Heart left ventricle (tissue), 16 donors: Measurements from ENCODE around the gene SLC39A9. TPM values are rescaled to one million over a fixed set of nuclear protein-coding genes. Genes with fewer than 3 reads are reported as not detected.

Source experiments
- ATAC-seq, 4 donors: fragments of 200-7000 bp; cut with Tn5 transposase; one replicate each; pipeline ENCODE4 v1.9.1; 2020 to 2022; ENCODE audit warnings: moderate library complexity in 4 of 4, mild to moderate bottlenecking in 3 of 4, moderate number of reproducible peaks in 1 of 4
- DNase-seq, 5 donors: peaks; one replicate each; pipeline ENCODE4 v3.0.0-alpha.2; 2020
- H3K27ac ChIP-seq, 12 donors: fragments of 200-600 bp; sonication (generic) in 4 of 12; one replicate each; pipeline versions ENCODE4 v1.5.0 to v1.8.0; 2016 to 2022; ENCODE audit warnings: mild to moderate bottlenecking in 2 of 12
- H3K27me3 ChIP-seq, 9 donors: fragments of 200-600 bp; sonication (generic) in 2 of 9; one replicate each; pipeline versions ENCODE4 v1.5.1 to v1.8.0; 2016 to 2022; ENCODE audit warnings: mild to moderate bottlenecking in 3 of 9
- H3K36me3 ChIP-seq, 9 donors: fragments of 200-600 bp; sonication (generic) in 2 of 9; one replicate each; pipeline versions ENCODE4 v1.5.0 to v1.8.0; 2018 to 2022; ENCODE audit warnings: mild to moderate bottlenecking in 2 of 9
- H3K4me1 ChIP-seq, 12 donors: fragments of 200-600 bp; sonication (generic) in 4 of 12; one replicate each; pipeline versions ENCODE4 v1.5.0 to v1.8.0; 2016 to 2022; ENCODE audit warnings: mild to moderate bottlenecking in 3 of 12
- H3K4me3 ChIP-seq, 12 donors: fragments of 200-600 bp; sonication (generic) in 4 of 12; one replicate each; pipeline versions ENCODE4 v1.5.0 to v1.8.0; 2017 to 2022; ENCODE audit warnings: mild to moderate bottlenecking in 9 of 12, moderate library complexity in 4 of 12
- H3K9me3 ChIP-seq, 12 donors: fragments of 200-600 bp; sonication (generic) in 4 of 12; one replicate each; pipeline versions ENCODE4 v1.5.0 to v1.8.0; 2016 to 2022; ENCODE audit warnings: mild to moderate bottlenecking in 1 of 12
- POLR2A ChIP-seq, 2 donors: fragments of 450-650 bp; IDR thresholded peaks; one replicate each; pipeline ENCODE4 v1.6.1; 2017; ENCODE audit warnings: antibody characterized with exemption in 2 of 2, mild to moderate bottlenecking in 2 of 2, moderate library complexity in 2 of 2
- WGBS, 4 donors: extraction: QIAGEN DNeasy Blood & Tissue Kit in 2 of 4; methylation state at CpG; one replicate each; pipeline versions ENCODE4 v1.1.5 to v1.1.7; 2013 to 2018; 5-methylcytosine and 5-hydroxymethylcytosine counted together
- intact Hi-C, 10 donors: fragments of 100-400 bp; cut with DNase I; formaldehyde crosslinking; loops; one replicate each; pipeline versions ENCODE4 v1.11.1 to v1.14.2; 2022
- polyA plus RNA-seq, 2 donors: library from polyadenylated mRNA; stranded (reverse); fragments of 200-250 nt; gene quantifications; one replicate each; pipeline ENCODE4 v1.2.3, GENCODE V29; 2013
- total RNA-seq, 9 donors: library from RNA; depleted of rRNA in 2 of 9; stranded (reverse); fragments of >200 nt in 2 of 9; fragmentation: NEBNext Ultra II Directional in 3 of 9; extraction: Animal tissue kit (Norgen Biotek cat#: 25700) in 3 of 9; gene quantifications; one replicate each; pipeline versions ENCODE4 v1.1.0 to v1.2.4, GENCODE V29; 2016 to 2023
- TF ChIP-seq, protein P1 (sequence below), 12 donors: fragments of 200-600 bp; sonication (generic) in 4 of 12; IDR thresholded peaks; one replicate each; pipeline versions ENCODE4 v1.5.0 to v1.8.0; 2018 to 2022; ENCODE audit warnings: antibody characterized with exemption in 12 of 12, mild to moderate bottlenecking in 5 of 12
- donor health status: ischemic (EF 13 %, LVEDD 7.1; RV severe dilation, severe dysfunction).
- donor health status: healthy with polysubstance abuse.
- donor health status: DM: no; HTN: yes; CAD: no.
- donor health status: DM: no; HTN: no; CAD: no.
- donor health status: ischemic (EF 25% LVEDD 6.9; RV normal size, moderate dysfunction).
- donor health status: ischemic (EF 25% LVEDD 5.7; RV mildly dilated, moderate dysfunction).
- donor health status: healthy.
- donor health status: DM: yes; HTN: yes; CAD: no.
- donor health status: ischemic (EF 35%, LVEDD 5.7; RV mildly dilated, moderate dysfunction).
- donor health status: nonischemic (EF 11% LVEDD 7.7; RV severe dilation, severe dysfunction).
- donor health status: DM: yes; HTN: yes; CAD: no.
- donor health status: PGD.
- donor health status: ischemic (EF 29% LVEDD 5.4; RV normal size, mild dysfunction).
- donor health status: nonischemic (EF 23%, LVEDD 6.1; RV moderate dilation, normal function).

Gene SLC39A9
- total and polyA plus RNA-seq, 11 donors, result 7.2 to 37.5 (median 25.5) TPM

DNA sequence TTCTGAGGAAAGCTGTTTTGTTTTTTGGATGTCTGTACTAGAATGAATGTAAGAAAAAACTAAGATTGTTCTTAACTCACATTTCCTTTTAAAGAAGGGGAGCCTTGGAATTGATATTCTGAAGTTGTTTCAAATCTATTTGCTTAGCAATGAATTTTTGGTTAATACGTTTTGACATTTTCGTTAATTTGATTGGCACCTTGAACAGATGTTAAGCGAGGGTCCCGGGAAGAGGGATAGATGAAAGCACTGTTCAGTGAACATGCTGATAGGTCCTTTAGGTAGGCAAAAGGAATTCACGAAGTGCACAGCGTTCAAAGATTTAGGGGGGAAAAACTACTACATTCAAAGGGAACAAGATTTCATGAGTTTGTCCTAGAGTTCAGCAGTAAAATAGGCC, 1.7 kb downstream of the SLC39A9 start:
- DNase-seq (no peak), ATAC-seq (no peak)
- Histone ChIP-seq H3K4me1 (peaks cover 10 to 57% (median 45%) of the 10 kb centered on the region in 12 donors), H3K9me3 (no peaks in the 10 kb centered on the region), H3K27ac (no peak overlapping the region), H3K4me3 (peak overlapping the region in 9 of 12 donors; percentile 77 to 95 (median 85)), H3K36me3 (peaks cover 0 to 14% (median 12%) of the 10 kb centered on the region in 9 donors), H3K27me3 (no peaks in the 10 kb centered on the region)
- intact Hi-C loops, result no loop called here
- TF ChIP-seq POLR2A (IDR thresholded peaks at IDR 0.05), result no peak
- TF ChIP-seq, protein P1, sequence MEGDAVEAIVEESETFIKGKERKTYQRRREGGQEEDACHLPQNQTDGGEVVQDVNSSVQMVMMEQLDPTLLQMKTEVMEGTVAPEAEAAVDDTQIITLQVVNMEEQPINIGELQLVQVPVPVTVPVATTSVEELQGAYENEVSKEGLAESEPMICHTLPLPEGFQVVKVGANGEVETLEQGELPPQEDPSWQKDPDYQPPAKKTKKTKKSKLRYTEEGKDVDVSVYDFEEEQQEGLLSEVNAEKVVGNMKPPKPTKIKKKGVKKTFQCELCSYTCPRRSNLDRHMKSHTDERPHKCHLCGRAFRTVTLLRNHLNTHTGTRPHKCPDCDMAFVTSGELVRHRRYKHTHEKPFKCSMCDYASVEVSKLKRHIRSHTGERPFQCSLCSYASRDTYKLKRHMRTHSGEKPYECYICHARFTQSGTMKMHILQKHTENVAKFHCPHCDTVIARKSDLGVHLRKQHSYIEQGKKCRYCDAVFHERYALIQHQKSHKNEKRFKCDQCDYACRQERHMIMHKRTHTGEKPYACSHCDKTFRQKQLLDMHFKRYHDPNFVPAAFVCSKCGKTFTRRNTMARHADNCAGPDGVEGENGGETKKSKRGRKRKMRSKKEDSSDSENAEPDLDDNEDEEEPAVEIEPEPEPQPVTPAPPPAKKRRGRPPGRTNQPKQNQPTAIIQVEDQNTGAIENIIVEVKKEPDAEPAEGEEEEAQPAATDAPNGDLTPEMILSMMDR (IDR thresholded peaks at IDR 0.05), result no peak
- WGBS, 4 donors, result 85 to 86% (median 86%) methylated on average over 6 of the region's 6 CpGs

DNA sequence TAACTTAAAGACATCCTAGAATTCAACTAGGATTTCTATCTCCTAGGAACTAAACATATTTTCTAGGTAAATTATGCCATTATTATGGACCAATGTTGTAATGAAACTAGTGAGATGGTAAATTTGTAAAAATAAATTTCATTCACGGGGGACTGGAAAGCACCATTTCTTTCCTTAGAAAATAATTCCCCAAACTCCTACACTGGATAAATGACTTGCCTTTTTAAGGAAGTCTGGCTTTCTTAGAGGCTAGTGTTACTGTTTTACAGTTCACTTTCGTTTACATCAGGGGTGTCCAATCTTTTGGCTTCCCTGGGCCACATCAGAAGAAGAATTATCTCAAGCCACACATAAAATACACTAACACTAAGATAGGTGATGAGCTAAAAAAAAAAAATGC, 3.3 kb downstream of the SLC39A9 start:
- Histone ChIP-seq H3K4me1 (peaks cover 6 to 44% (median 36%) of the 10 kb centered on the region in 12 donors), H3K36me3 (no peaks in the 10 kb centered on the region), H3K4me3 (no peak overlapping the region), H3K27me3 (no peaks in the 10 kb centered on the region), H3K27ac (no peak overlapping the region), H3K9me3 (no peaks in the 10 kb centered on the region)
- ATAC-seq, result no peak
- TF ChIP-seq POLR2A (IDR thresholded peaks at IDR 0.05), result no peak
- TF ChIP-seq, protein P1 (IDR thresholded peaks at IDR 0.05), result no peak
- DNase-seq, result no peak
- WGBS, 4 donors, result 77 to 87% (median 86%) methylated on average over 2 of the region's 2 CpGs
- intact Hi-C loops, result no loop called here

- intact Hi-C loops, result no loop called here
- Histone ChIP-seq H3K4me3 (no peak overlapping the region), H3K36me3 (no peaks in the 10 kb centered on the region), H3K27me3 (no peaks in the 10 kb centered on the region), H3K4me1 (peaks cover 4 to 32% (median 24%) of the 10 kb centered on the region in 12 donors), H3K27ac (no peak overlapping the region), H3K9me3 (no peaks in the 10 kb centered on the region)
- DNase-seq, result no peak
- no peak for ATAC-seq
- no peak for TF ChIP-seq POLR2A (IDR thresholded peaks at IDR 0.05)
- TF ChIP-seq, protein P1 (IDR thresholded peaks at IDR 0.05), result no peak
- WGBS, 4 donors, result 95 to 98% (median 96%) methylated on average over 3 of the region's 3 CpGs
Measured at GRCh38 chr14:69404478-69404877, 6.0 kb downstream of the SLC39A9 start.

GRCh38 chr14:69404883-69405282, 6.4 kb downstream of the SLC39A9 start:
- H3K36me3 ChIP-seq, result no peaks in the 10 kb centered on the region
- WGBS, 4 donors, result 93 to 97% (median 93%) methylated on average over 5 of the region's 5 CpGs
- no peaks in the 10 kb centered on the region for H3K9me3 ChIP-seq
- ATAC-seq, result no peak
- DNase-seq, result no peak
- TF ChIP-seq, protein P1 (IDR thresholded peaks at IDR 0.05), result no peak
- no peak for TF ChIP-seq POLR2A (IDR thresholded peaks at IDR 0.05)
- H3K27me3 ChIP-seq, result no peaks in the 10 kb centered on the region
- H3K27ac ChIP-seq, result no peak overlapping the region
- intact Hi-C loops, result no loop called here
- peaks cover under 1 to 28% (median 20%) of the 10 kb centered on the region in 12 donors for H3K4me1 ChIP-seq
- H3K4me3 ChIP-seq, result no peak overlapping the region
